Measurements from ENCODE around the gene MYPOP. TPM values are rescaled to one million over a fixed set of nuclear protein-coding genes. Genes with fewer than 3 reads are reported as not detected.

Gene MYPOP
- total RNA-seq, 1 experiment from 2014 or later, result 9.0 TPM

DNA sequence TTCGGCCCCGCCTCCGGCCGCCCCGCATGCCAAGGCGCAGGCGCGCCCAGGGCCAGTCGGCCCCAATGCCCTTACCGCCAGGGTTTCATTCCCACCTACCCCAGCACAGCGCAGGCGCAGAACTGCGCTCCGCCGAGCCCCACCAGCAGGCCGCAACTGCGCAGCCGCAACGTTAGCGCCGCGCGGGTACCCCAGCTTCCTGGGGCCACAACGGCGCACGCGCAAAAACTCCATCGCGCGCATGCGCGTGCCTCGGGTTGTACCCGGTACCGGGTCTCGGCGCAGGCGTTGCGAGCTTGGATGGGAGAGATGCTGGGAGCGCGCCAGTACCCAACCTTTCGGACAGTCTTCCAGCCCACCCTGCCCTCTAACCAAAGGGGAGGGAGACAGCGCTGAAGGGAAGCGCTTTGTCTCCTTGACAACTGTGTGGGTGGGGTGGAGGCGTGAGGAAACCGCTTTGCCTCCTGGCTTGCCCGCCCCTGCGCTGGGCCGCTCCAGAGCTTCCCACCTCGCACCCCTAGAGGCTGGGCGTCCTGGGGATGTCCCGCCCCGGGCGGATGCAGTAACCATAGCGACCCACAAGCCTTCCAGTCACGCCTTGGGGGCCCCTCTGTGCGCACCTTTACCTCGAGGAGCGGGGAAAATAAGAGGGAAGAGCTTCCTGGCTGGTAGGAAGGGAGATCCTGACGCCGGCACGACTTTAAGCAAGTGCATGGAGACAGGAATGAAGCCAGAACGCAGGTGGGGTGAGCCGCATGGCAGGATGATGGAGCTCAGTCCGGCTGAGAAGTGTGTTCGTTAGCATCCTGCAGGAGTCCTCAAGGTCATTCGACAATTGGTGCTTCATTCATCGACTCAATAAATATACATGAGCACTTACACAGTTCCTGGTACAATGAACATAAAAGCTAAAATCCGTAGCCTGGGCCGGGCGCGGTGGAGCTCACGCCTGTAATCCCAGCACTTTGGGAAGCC is 525 bp upstream of the MYPOP start:
- Histone ChIP-seq H3K23me2 (ENCODE audit: insufficient read length, low read depth, low read length, poor library complexity, severe bottlenecking) (peaks cover 15% of the 10 kb centered on the region), H2BK12ac (ENCODE audit: insufficient read length, low read depth, low read length) (no peak overlapping the region), H4K91ac (ENCODE audit: insufficient read length, low read depth, low read length) (no peak overlapping the region), H3K9me3 (ENCODE audit: control insufficient read depth, low read depth, low read length) (no peaks in the 10 kb centered on the region), H4K5ac (ENCODE audit: insufficient read length, low read depth, low read length) (no peak overlapping the region), H4K20me1 (ENCODE audit: control insufficient read depth, insufficient read depth, insufficient read length) (no peaks in the 10 kb centered on the region), H2AK5ac (ENCODE audit: insufficient read length, low read length) (no peak overlapping the region), H2BK120ac (ENCODE audit: low read depth, low read length, poor library complexity, severe bottlenecking) (no peak overlapping the region), H3K18ac (ENCODE audit: insufficient read length, low read depth, low read length) (no peak overlapping the region), H3K56ac (ENCODE audit: insufficient read length, low read depth, low read length) (no peak overlapping the region), H2AFZ (ENCODE audit: low read length) (no peak overlapping the region), H3K23ac (ENCODE audit: insufficient read length, low read depth, low read length) (no peak overlapping the region), H3K79me1 (ENCODE audit: insufficient read depth, low read depth, low read length, poor library complexity, severe bottlenecking) (no peaks in the 10 kb centered on the region), H2BK20ac (ENCODE audit: low read depth, low read length, poor library complexity, severe bottlenecking) (no peak overlapping the region), H3K27ac (ENCODE audit: insufficient read length, low read depth, low read length) (no peak overlapping the region), H3K4me1 (ENCODE audit: insufficient read depth, low read length) (no peaks in the 10 kb centered on the region), H3K79me2 (ENCODE audit: insufficient read depth, low read length) (no peaks in the 10 kb centered on the region), H4K8ac (replicated peaks; ENCODE audit: insufficient read length, low read depth, low read length) (no peak overlapping the region), H3K4ac (ENCODE audit: low read depth, low read length) (no peak overlapping the region), H2BK15ac (ENCODE audit: low read depth, low read length) (no peak overlapping the region), H3K4me2 (ENCODE audit: insufficient read depth, insufficient read length, low read length) (peak overlapping the region; percentile 67), H3K27me3 (ENCODE audit: insufficient read depth, low read length) (peaks cover 4% of the 10 kb centered on the region; the same call in 1 of the 2 replicates), H3K9ac (ENCODE audit: extremely low read depth, insufficient read length, low read length) (no peak overlapping the region), H3K14ac (ENCODE audit: insufficient read depth, low read length) (no peak overlapping the region), H2BK5ac (ENCODE audit: insufficient read length, low read length) (no peak overlapping the region), H3T11ph (ENCODE audit: low read length) (no peak overlapping the region)
- DNase-seq, result peak; percentile 98
- Mint-ChIP-seq H3K4me3 (peak overlapping the region; percentile 85 to 97), H3K36me3 (ENCODE audit: insufficient read depth in 1 of 3, low read depth in 3 of 3) (peaks cover 8 to 25% (median 25%) of the 10 kb centered on the region in 3 experiments), H3K4me1 (peaks cover 7 to 12% of the 10 kb centered on the region in 2 experiments), H3K9me3 (no peaks in the 10 kb centered on the region), H3K27ac (peak overlapping the region in 2 of 3 experiments; percentile 64 to 83; a peak in 2 of 7 replicates), H3K27me3 (ENCODE audit: low read depth) (peaks cover 17% of the 10 kb centered on the region)
- no CpG with 5 or more reads among the region's 73 CpGs for WGBS (ENCODE audit: extremely low coverage, insufficient read length, low lambda C conversion rate)
- TF ChIP-seq, protein P1, sequence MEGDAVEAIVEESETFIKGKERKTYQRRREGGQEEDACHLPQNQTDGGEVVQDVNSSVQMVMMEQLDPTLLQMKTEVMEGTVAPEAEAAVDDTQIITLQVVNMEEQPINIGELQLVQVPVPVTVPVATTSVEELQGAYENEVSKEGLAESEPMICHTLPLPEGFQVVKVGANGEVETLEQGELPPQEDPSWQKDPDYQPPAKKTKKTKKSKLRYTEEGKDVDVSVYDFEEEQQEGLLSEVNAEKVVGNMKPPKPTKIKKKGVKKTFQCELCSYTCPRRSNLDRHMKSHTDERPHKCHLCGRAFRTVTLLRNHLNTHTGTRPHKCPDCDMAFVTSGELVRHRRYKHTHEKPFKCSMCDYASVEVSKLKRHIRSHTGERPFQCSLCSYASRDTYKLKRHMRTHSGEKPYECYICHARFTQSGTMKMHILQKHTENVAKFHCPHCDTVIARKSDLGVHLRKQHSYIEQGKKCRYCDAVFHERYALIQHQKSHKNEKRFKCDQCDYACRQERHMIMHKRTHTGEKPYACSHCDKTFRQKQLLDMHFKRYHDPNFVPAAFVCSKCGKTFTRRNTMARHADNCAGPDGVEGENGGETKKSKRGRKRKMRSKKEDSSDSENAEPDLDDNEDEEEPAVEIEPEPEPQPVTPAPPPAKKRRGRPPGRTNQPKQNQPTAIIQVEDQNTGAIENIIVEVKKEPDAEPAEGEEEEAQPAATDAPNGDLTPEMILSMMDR (conservative IDR thresholded peaks at IDR 0.05), result no peak
